ENCODE results near the gene ARHGAP31. TPM values are rescaled to one million over a fixed set of nuclear protein-coding genes. Genes with fewer than 3 reads are reported as not detected.

ARHGAP31 gene
- total RNA-seq (10 to 100 TPM; 11.0 to 18.0 (median 12.0) TPM), polyA plus RNA-seq (1 to 10 TPM; 3.5 to 5.4 (median 5.2) TPM)

GRCh38 chr3:119293871-119294695 is at the start of gene ARHGAP31:
ARHGAP31 (plus strand) TSS chr3:119294383; CDS start chr3:119294905, 522 bp downstream.
- intact Hi-C loops (cut with DNase I), result loop anchor here (2.0 kb wide), 1 partner anchor 29 kb away; no protein-coding TSS in a partner anchor
- DNase-seq, result peak; percentile 86
- peak within 1 kb of the TSS; percentile 91 to 95 (median 92) for H3K27ac ChIP-seq
- H3K36me3 ChIP-seq, result peaks cover 0 to 3% (median 0%) of the 10 kb centered on the region in 4 donors
- peaks cover 0 to 32% (median 26%) of the 10 kb centered on the region in 4 donors for H3K4me1 ChIP-seq
- H3K27me3 ChIP-seq, result no peaks in the 10 kb centered on the region
- H3K4me3 ChIP-seq, result peak within 1 kb of the TSS; percentile 82 to 92 (median 87)
- WGBS, 2 donors, result 0% methylated on average over 55 of the region's 55 CpGs
- H3K9me3 ChIP-seq, result no peaks in the 10 kb centered on the region
- TF ChIP-seq POLR2A (IDR thresholded peaks at IDR 0.05) (peak; percentile 5 to 15), POLR2AphosphoS5 (IDR thresholded peaks at IDR 0.05) (peak in 3 of 4 donors; percentile 2 to 53 (median 50))
- TF ChIP-seq, protein P1, sequence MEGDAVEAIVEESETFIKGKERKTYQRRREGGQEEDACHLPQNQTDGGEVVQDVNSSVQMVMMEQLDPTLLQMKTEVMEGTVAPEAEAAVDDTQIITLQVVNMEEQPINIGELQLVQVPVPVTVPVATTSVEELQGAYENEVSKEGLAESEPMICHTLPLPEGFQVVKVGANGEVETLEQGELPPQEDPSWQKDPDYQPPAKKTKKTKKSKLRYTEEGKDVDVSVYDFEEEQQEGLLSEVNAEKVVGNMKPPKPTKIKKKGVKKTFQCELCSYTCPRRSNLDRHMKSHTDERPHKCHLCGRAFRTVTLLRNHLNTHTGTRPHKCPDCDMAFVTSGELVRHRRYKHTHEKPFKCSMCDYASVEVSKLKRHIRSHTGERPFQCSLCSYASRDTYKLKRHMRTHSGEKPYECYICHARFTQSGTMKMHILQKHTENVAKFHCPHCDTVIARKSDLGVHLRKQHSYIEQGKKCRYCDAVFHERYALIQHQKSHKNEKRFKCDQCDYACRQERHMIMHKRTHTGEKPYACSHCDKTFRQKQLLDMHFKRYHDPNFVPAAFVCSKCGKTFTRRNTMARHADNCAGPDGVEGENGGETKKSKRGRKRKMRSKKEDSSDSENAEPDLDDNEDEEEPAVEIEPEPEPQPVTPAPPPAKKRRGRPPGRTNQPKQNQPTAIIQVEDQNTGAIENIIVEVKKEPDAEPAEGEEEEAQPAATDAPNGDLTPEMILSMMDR (IDR thresholded peaks at IDR 0.05), result no peak

DNA sequence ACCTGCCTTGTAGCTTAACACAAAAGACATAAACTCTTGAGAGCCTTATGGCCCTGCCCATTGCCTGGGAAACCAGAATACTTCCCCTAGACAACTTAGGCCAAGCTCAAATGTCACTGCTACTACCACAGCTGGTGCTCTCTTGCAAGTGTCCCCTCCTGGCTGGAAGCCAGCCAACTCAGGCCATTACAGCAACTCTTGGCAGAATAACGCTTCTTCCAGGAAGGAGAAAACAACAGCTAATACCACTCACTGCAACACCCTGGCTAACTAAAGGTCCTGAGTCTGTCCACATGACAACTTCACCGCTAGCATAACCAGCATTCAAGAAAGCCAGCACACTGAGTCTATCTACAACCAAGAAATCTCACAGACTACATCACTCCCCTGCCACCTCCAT is 48.4 kb upstream of the ARHGAP31 start:
- H3K4me1 ChIP-seq, result peaks cover 0 to 8% (median 4%) of the 10 kb centered on the region in 4 donors
- TF ChIP-seq, protein P1 (IDR thresholded peaks at IDR 0.05), result no peak
- TF ChIP-seq POLR2AphosphoS5 (IDR thresholded peaks at IDR 0.05), result no peak
- no peak for TF ChIP-seq POLR2A (IDR thresholded peaks at IDR 0.05)
- TF ChIP-seq EP300 (IDR thresholded peaks at IDR 0.05), result no peak
- no peaks in the 10 kb centered on the region for H3K27me3 ChIP-seq
- peaks cover 0 to 5% (median 0%) of the 10 kb centered on the region in 4 donors for H3K9me3 ChIP-seq
- H3K36me3 ChIP-seq, result no peaks in the 10 kb centered on the region
- no peak for DNase-seq
- no peak overlapping the region for H3K27ac ChIP-seq
- WGBS, 2 donors, result 65 to 80% methylated on average over 2 of the region's 2 CpGs
- intact Hi-C loops (cut with DNase I), result loop anchor here (10.0 kb wide), 1 partner anchor 361 kb away; no protein-coding TSS in a partner anchor
- H3K4me3 ChIP-seq, result no peak overlapping the region

- H3K4me3 ChIP-seq, result no peak overlapping the region
- 89 to 92% methylated on average over 2 of the region's 2 CpGs for WGBS, 2 donors
- H3K9me3 ChIP-seq, result no peaks in the 10 kb centered on the region
- intact Hi-C loops (cut with DNase I), result no loop called here
- H3K27me3 ChIP-seq, result no peaks in the 10 kb centered on the region
- TF ChIP-seq EP300 (IDR thresholded peaks at IDR 0.05) (no peak), POLR2A (IDR thresholded peaks at IDR 0.05) (no peak), POLR2AphosphoS5 (IDR thresholded peaks at IDR 0.05) (no peak)
- TF ChIP-seq, protein P1 (IDR thresholded peaks at IDR 0.05), result no peak
- peaks cover 0 to 6% (median 2%) of the 10 kb centered on the region in 4 donors for H3K4me1 ChIP-seq
- H3K36me3 ChIP-seq, result no peaks in the 10 kb centered on the region
- H3K27ac ChIP-seq, result no peak overlapping the region
- DNase-seq, result no peak
These were observed 39.0 kb upstream of the ARHGAP31 start for GRCh38 chr3:119255214-119255613.

DNA sequence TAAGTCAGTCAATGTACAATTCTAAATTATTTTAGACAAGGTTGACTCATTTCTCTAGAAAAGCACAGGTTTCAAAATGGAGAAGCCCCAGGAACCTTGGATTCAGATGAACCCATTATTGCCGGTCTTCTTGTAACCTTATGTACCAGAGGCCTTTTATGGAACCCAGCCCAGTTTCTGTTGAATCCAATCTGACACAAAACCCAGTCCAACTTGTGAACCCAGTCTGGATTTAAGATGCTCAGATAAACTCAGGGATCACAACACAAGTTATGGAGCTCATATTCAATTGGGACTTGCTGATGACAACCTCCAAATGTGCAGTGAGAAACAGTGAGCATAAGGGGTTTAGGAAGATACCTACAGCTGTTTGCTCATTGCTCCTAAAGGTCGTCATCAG is 37.1 kb upstream of the ARHGAP31 start:
- no peak overlapping the region for H3K4me3 ChIP-seq
- TF ChIP-seq EP300 (IDR thresholded peaks at IDR 0.05) (no peak), POLR2AphosphoS5 (IDR thresholded peaks at IDR 0.05) (no peak), POLR2A (IDR thresholded peaks at IDR 0.05) (no peak)
- TF ChIP-seq, protein P1 (IDR thresholded peaks at IDR 0.05), result no peak
- WGBS, 2 donors, result 39 to 84% methylated on average over 2 of the region's 2 CpGs
- no peaks in the 10 kb centered on the region for H3K27me3 ChIP-seq
- no peak overlapping the region for H3K27ac ChIP-seq
- intact Hi-C loops (cut with DNase I), result no loop called here
- no peak for DNase-seq
- H3K4me1 ChIP-seq, result peaks cover 0 to 6% (median 2%) of the 10 kb centered on the region in 4 donors
- no peaks in the 10 kb centered on the region for H3K9me3 ChIP-seq
- H3K36me3 ChIP-seq, result no peaks in the 10 kb centered on the region
